Panc1 (cell line): ENCODE results near the gene STIP1. TPM values are rescaled to one million over a fixed set of nuclear protein-coding genes. Genes with fewer than 3 reads are reported as not detected.

ENCODE experiments used
- ATAC-seq: fragments of 200-7000 bp; cut with Tn5 transposase; 2 replicates; pipeline ENCODE4 v1.9.1; 2020; ENCODE audit warnings: mild to moderate bottlenecking, moderate library complexity
- BruUV-seq: library from RNA; stranded (reverse); fragments of 400-500 nt; replicated peaks from 2 replicates; lab custom pipeline; 2021; lab: Mats Ljungman, UMichigan
- CTCF ChIA-PET: fragments of 300-600 bp; sonication (Branson Sonifier 250); formaldehyde crosslinking; loops from one replicate; lab custom pipeline; 2022; ENCODE audit warnings: antibody characterized with exemption; lab: Charles Lee
- POLR2A ChIA-PET: fragments of 300-600 bp; sonication (Branson Sonifier 250); formaldehyde crosslinking; loops from one replicate; lab custom pipeline; 2022; ENCODE audit warnings: antibody characterized with exemption; lab: Charles Lee
- DNase-seq: peaks from one replicate; pipeline ENCODE4 v3.0.0-alpha.2; 2010; ENCODE audit warnings: low read depth, low spot score
- H3K27ac ChIP-seq: 2 replicates; pipeline ENCODE4 v1.5.1; 2011; ENCODE audit warnings: mild to moderate bottlenecking, low read length, inconsistent platforms
- H3K27me3 ChIP-seq: fragments of 200-500 bp; sonication (Bioruptor generic); 2 replicates; pipeline ENCODE4 v1.6.0; 2014; ENCODE audit warnings: low read length, inconsistent platforms; ENCODE audit not compliant: control insufficient read depth, insufficient read depth
- H3K36me3 ChIP-seq: fragments of 200-500 bp; sonication (Bioruptor generic); 2 replicates; pipeline ENCODE4 v1.5.1; 2014; ENCODE audit warnings: inconsistent platforms, mild to moderate bottlenecking, low read length, moderate library complexity; ENCODE audit not compliant: control insufficient read depth, insufficient read depth
- H3K4me1 ChIP-seq: 2 replicates; pipeline ENCODE4 v1.5.1; 2011; ENCODE audit warnings: inconsistent platforms, mild to moderate bottlenecking, low read length, moderate library complexity; ENCODE audit not compliant: control insufficient read depth, insufficient read depth
- H3K4me3 ChIP-seq, 2 experiments: 2 replicates each; pipeline ENCODE4 v1.5.1; 2011 to 2012; ENCODE audit warnings: low read depth in 2 of 2, low read length in 2 of 2, mild to moderate bottlenecking in 2 of 2, inconsistent platforms in 1 of 2, moderate library complexity in 1 of 2
- H3K9me3 ChIP-seq: fragments of 200-500 bp; sonication (Bioruptor generic); 2 replicates; pipeline ENCODE4 v1.5.1; 2014; ENCODE audit warnings: low read depth, mild to moderate bottlenecking, inconsistent platforms, low read length, moderate library complexity; ENCODE audit not compliant: control insufficient read depth, insufficient read depth
- POLR2AphosphoS5 ChIP-seq: IDR thresholded peaks from 2 replicates; pipeline ENCODE4 v1.6.1; 2012; ENCODE audit warnings: mild to moderate bottlenecking, low read depth, low read length, moderate library complexity
- SIN3A ChIP-seq: IDR thresholded peaks from 2 replicates; pipeline ENCODE4 v1.6.1; 2012; ENCODE audit warnings: low read depth, mild to moderate bottlenecking, low read length, moderate library complexity, borderline replicate concordance; ENCODE audit not compliant: insufficient read depth
- TCF7L2 ChIP-seq: IDR thresholded peaks from 2 replicates; pipeline ENCODE4 v1.6.1; 2011; ENCODE audit warnings: mild to moderate bottlenecking, low read depth, low read length, inconsistent platforms
- in situ Hi-C: cut with HindIII; loops from 2 replicates; pipeline ENCODE4 v1.10.0; 2016; ENCODE audit warnings: low sequenced_read_pairs, low pct_unique_long_range_greater_than_20kb
- intact Hi-C: fragments of 100-400 bp; cut with micrococcal nuclease; formaldehyde crosslinking; loops from one replicate; pipeline ENCODE4 v1.10.0; 2022; ENCODE audit not compliant: unreplicated experiment
- total RNA-seq: library from RNA; stranded (reverse); gene quantifications from one replicate; pipeline ENCODE4 v1.2.1, GENCODE V29; 2021; ENCODE audit not compliant: unreplicated experiment
- TF ChIP-seq, protein P1 (sequence below), 2 experiments: IDR thresholded peaks; 2 replicates each; pipeline ENCODE4 v1.6.1; 2011 to 2012; ENCODE audit warnings: low read depth in 2 of 2, control low read depth in 1 of 2, low read length in 1 of 2, mild to moderate bottlenecking in 1 of 2, moderate library complexity in 1 of 2; ENCODE audit not compliant: insufficient read depth in 1 of 2
- TF ChIP-seq, protein P2 (sequence below): fragments of 450-650 bp; IDR thresholded peaks from 2 replicates; pipeline ENCODE4 v1.5.1; 2017; ENCODE audit warnings: mild to moderate bottlenecking

Gene STIP1
- total RNA-seq, 1 experiment from 2014 or later = 344 TPM

DNA sequence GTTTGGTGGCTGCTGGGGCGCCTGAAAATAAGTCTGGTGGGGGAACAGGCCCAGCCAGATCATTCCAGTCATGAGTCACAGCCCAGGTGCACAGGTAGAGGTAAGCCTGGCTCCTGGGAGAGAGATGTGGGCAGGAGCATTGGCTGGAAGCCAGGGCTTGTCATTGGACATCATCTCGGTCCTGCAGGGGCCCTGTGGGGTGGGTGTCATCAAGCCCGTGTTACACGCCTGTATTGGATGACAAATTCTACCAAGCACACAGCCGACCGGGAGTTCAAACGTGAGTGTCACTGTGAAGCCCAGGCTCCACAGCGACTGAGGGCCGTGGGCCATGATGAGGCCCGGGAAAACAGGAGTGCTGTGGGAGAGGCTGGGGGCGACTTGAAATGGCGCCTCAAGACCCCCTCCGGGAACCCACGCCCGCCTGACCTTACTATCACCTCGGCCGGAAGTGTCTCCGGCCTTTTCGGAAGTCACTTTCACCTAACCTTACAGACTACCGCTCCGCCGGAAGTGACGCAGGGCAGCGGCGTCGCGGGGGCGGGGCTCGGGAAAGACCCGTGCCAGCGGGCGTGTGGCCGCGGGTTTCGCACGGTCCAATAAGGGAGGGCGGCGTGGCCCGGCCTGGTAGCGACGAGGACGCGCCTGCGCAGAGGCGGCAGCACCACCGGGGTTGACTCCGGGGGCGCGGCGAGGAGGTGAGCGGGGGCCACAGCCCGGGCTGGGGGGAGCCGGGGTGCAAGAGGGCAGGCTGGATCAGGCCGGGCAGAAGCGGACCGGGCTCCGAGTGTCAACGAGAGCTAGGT, 54.7 kb downstream of the STIP1 start, which contains the start of gene FKBP2:
TSS of gene FKBP2 (plus strand) at position 661 of the 806 bp plus-strand sequence. CDS start 1,293 bp downstream, outside the sequence.
- BruUV-seq = TSS peak; percentile 91
- peak within 1 kb of the TSS; percentile 97 for H3K27ac ChIP-seq
- peaks cover 3% of the 10 kb centered on the region; the same call in 1 of the 2 replicates for H3K36me3 ChIP-seq
- peak; percentile 69 for ATAC-seq
- H3K9me3 ChIP-seq = no peaks in the 10 kb centered on the region
- POLR2A ChIA-PET = interaction anchor here (1.0 kb wide), 1 partner anchor 13 kb away, joined by 9 read pairs; no protein-coding TSS in a partner anchor
- DNase-seq = peak; percentile 78
- CTCF ChIA-PET = interaction anchor here (0.5 to 0.7 kb wide), 3 partner anchors 75 to 682 kb away, joined by 3 to 4 read pairs (median 3); partner anchors contain the start of gene TRMT112
- peaks cover 30% of the 10 kb centered on the region for H3K4me1 ChIP-seq
- in situ Hi-C loops (no loop called here), intact Hi-C loops (loop anchor here (10.0 kb wide), 1 partner anchor 64 kb away; the partner anchor contains the start of genes CATSPERZ and ESRRA)
- peak within 1 kb of the TSS; percentile 59 to 60 for H3K4me3 ChIP-seq
- TF ChIP-seq POLR2AphosphoS5 (peak; percentile 84), TCF7L2 (peak; percentile 48; the same call in 1 of the 2 replicates), SIN3A (peak; percentile 83; the same call in 1 of the 2 replicates)
- TF ChIP-seq, protein P1, sequence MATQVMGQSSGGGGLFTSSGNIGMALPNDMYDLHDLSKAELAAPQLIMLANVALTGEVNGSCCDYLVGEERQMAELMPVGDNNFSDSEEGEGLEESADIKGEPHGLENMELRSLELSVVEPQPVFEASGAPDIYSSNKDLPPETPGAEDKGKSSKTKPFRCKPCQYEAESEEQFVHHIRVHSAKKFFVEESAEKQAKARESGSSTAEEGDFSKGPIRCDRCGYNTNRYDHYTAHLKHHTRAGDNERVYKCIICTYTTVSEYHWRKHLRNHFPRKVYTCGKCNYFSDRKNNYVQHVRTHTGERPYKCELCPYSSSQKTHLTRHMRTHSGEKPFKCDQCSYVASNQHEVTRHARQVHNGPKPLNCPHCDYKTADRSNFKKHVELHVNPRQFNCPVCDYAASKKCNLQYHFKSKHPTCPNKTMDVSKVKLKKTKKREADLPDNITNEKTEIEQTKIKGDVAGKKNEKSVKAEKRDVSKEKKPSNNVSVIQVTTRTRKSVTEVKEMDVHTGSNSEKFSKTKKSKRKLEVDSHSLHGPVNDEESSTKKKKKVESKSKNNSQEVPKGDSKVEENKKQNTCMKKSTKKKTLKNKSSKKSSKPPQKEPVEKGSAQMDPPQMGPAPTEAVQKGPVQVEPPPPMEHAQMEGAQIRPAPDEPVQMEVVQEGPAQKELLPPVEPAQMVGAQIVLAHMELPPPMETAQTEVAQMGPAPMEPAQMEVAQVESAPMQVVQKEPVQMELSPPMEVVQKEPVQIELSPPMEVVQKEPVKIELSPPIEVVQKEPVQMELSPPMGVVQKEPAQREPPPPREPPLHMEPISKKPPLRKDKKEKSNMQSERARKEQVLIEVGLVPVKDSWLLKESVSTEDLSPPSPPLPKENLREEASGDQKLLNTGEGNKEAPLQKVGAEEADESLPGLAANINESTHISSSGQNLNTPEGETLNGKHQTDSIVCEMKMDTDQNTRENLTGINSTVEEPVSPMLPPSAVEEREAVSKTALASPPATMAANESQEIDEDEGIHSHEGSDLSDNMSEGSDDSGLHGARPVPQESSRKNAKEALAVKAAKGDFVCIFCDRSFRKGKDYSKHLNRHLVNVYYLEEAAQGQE (IDR thresholded peaks at IDR 0.05; ENCODE audit: insufficient read depth in 1 of 2, low read depth in 2 of 2, low read length in 1 of 2) = no peak
- TF ChIP-seq, protein P2, sequence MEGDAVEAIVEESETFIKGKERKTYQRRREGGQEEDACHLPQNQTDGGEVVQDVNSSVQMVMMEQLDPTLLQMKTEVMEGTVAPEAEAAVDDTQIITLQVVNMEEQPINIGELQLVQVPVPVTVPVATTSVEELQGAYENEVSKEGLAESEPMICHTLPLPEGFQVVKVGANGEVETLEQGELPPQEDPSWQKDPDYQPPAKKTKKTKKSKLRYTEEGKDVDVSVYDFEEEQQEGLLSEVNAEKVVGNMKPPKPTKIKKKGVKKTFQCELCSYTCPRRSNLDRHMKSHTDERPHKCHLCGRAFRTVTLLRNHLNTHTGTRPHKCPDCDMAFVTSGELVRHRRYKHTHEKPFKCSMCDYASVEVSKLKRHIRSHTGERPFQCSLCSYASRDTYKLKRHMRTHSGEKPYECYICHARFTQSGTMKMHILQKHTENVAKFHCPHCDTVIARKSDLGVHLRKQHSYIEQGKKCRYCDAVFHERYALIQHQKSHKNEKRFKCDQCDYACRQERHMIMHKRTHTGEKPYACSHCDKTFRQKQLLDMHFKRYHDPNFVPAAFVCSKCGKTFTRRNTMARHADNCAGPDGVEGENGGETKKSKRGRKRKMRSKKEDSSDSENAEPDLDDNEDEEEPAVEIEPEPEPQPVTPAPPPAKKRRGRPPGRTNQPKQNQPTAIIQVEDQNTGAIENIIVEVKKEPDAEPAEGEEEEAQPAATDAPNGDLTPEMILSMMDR = no peak
- no peaks in the 10 kb centered on the region for H3K27me3 ChIP-seq

DNA sequence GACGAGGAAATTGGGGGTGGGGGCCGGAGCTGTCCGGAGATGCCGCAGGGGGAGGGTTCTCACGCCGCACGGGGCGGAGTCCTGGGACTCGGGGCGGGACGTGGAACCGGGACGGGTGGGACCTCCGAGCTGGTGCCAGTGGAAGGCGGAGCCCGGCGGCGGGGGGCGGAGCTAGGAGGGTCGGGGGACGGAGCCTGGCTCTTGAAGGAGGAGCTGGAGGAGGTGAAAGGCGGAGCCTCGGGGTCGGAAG, 55.2 kb downstream of the STIP1 start:
- in situ Hi-C loops = no loop called here

More for the DNA sequence above, 55.2 kb downstream of the STIP1 start:
- no peaks in the 10 kb centered on the region for H3K27me3 ChIP-seq
- H3K36me3 ChIP-seq = peaks cover 3% of the 10 kb centered on the region; the same call in 1 of the 2 replicates
- BruUV-seq = no TSS peak
- intact Hi-C loops = loop anchor here (10.0 kb wide), 1 partner anchor 64 kb away; the partner anchor contains the start of genes CATSPERZ and ESRRA
- POLR2A ChIA-PET = interaction anchor here (1.0 kb wide), 1 partner anchor 13 kb away, joined by 9 read pairs; no protein-coding TSS in a partner anchor
- DNase-seq (peak; percentile 80), ATAC-seq (peak; percentile 81)
- TF ChIP-seq POLR2AphosphoS5 = no peak
- TF ChIP-seq, protein P1 (IDR thresholded peaks at IDR 0.05; ENCODE audit: insufficient read depth in 1 of 2, low read depth in 2 of 2, low read length in 1 of 2) = no peak
- TF ChIP-seq TCF7L2 = no peak
- TF ChIP-seq SIN3A = no peak
- TF ChIP-seq, protein P2 = no peak
- H3K9me3 ChIP-seq = no peaks in the 10 kb centered on the region
- peaks cover 30% of the 10 kb centered on the region for H3K4me1 ChIP-seq
- CTCF ChIA-PET = interaction anchor here (0.5 to 0.7 kb wide), 3 partner anchors 76 to 681 kb away, joined by 3 to 4 read pairs (median 3); partner anchors contain the start of gene TRMT112
- H3K4me3 ChIP-seq = peak overlapping the region; percentile 53 to 59
- peak overlapping the region; percentile 97; the same call in 1 of the 2 replicates for H3K27ac ChIP-seq
